Measurements from ENCODE around the gene NXPE3. TPM values are rescaled to one million over a fixed set of nuclear protein-coding genes. Genes with fewer than 3 reads are reported as not detected.

NXPE3 gene
- total and polyA plus RNA-seq, 10 of the 15 experiments (the other 5 are each of a cell fraction or from before 2014, with no cell fraction given): 2.0 to 8.7 (median 5.2) TPM

- no peak for TF ChIP-seq TAF1 (IDR thresholded peaks at IDR 0.05; ENCODE audit: borderline replicate concordance, low read depth, low read length)
- no peak for TF ChIP-seq SIX5 (IDR thresholded peaks at IDR 0.05; ENCODE audit: low read depth, low read length, severe bottlenecking)
- no peak for TF ChIP-seq ZNF687 (IDR thresholded peaks at IDR 0.05)
- peak; percentile 95 for TF ChIP-seq SPI1 (IDR thresholded peaks at IDR 0.05; ENCODE audit: borderline replicate concordance, insufficient read depth, low read depth, low read length)
- TF ChIP-seq CUX1 (IDR thresholded peaks at IDR 0.05; ENCODE audit: insufficient replicate concordance, low read depth, low read length): no peak
- no peak for TF ChIP-seq SUPT20H (IDR thresholded peaks at IDR 0.05; ENCODE audit: borderline replicate concordance, control insufficient read depth, low read depth, low read length)
- peak; percentile 42 for TF ChIP-seq E2F8 (IDR thresholded peaks at IDR 0.05; ENCODE audit: low read depth, partially characterized antibody)
- peak; percentile 95; the same call in 2 of the 3 replicates for TF ChIP-seq POU2F2 (IDR thresholded peaks at IDR 0.05; ENCODE audit: borderline replicate concordance, low read depth, low read length)
- no peak for TF ChIP-seq STAT1 (conservative IDR thresholded peaks at IDR 0.05)
- peak; percentile 97 for TF ChIP-seq NBN (IDR thresholded peaks at IDR 0.05)
- peak; percentile 74 to 85; a peak in 2 of 4 replicates for TF ChIP-seq EP300 (IDR thresholded peaks at IDR 0.05; ENCODE audit: borderline replicate concordance in 1 of 2, control insufficient read depth in 1 of 2, low read depth in 2 of 2, low read length in 2 of 2)
- no peak for TF ChIP-seq ZNF274 (IDR thresholded peaks at IDR 0.05; ENCODE audit: insufficient read depth, insufficient read length)
Measured at GRCh38 chr3:101791778-101792177, 12.8 kb downstream of the NXPE3 start (continued).
